DMS153 treated with DMSO at 0.1 percent for 48 hours (cell line): ENCODE measurements around the gene CA11.

ENCODE experiments used
- DNase-seq: peaks from one replicate; lab custom pipeline; 2025; ENCODE audit not compliant: unreplicated experiment; lab: John Stamatoyannopoulos, UW

Gene CA11

GRCh38 chr19:48595171-48595570, 50.8 kb downstream of the CA11 start:
- no peak for DNase-seq

- no peak for DNase-seq
Measured at GRCh38 chr19:48591021-48591420, 55.0 kb downstream of the CA11 start.

- DNase-seq, result peak; percentile 71
Measured at GRCh38 chr19:48588670-48589401, 57.2 kb downstream of the CA11 start.
